Choroid plexus epithelial cell (primary cell): ENCODE measurements around the gene EFNA5.

ENCODE experiments used
- DNase-seq: peaks from one replicate; pipeline ENCODE4 v3.0.0-alpha.2; 2010; ENCODE audit warnings: low read depth
- H3K4me3 ChIP-seq: 2 replicates; pipeline ENCODE4 v1.5.1; 2011; ENCODE audit warnings: low read depth, mild to moderate bottlenecking, control low read depth, low read length, moderate library complexity
- CTCF ChIP-seq: conservative IDR thresholded peaks from 2 replicates; pipeline ENCODE4 v1.5.1; 2011; ENCODE audit warnings: low read depth, mild to moderate bottlenecking, control low read depth, inconsistent platforms, low read length, moderate library complexity

Gene EFNA5

GRCh38 chr5:107474716-107475489 lies 195.8 kb downstream of the EFNA5 start:
- peak; percentile 19 for DNase-seq
- no peak for TF ChIP-seq CTCF

GRCh38 chr5:107474361-107474715 lies 196.4 kb downstream of the EFNA5 start:
- no peak for DNase-seq
- no peak overlapping the region for H3K4me3 ChIP-seq
- TF ChIP-seq CTCF: no peak

More at GRCh38 chr5:107474716-107475489, 195.8 kb downstream of the EFNA5 start:
- H3K4me3 ChIP-seq: no peak overlapping the region

- no peak for DNase-seq
- H3K4me3 ChIP-seq: no peak overlapping the region
- TF ChIP-seq CTCF: no peak
Observed at GRCh38 chr5:107472620-107473064, 198.1 kb downstream of the EFNA5 start.

GRCh38 chr5:107470295-107470582 lies 200.5 kb downstream of the EFNA5 start:
- no peak overlapping the region for H3K4me3 ChIP-seq
- DNase-seq: no peak
- no peak for TF ChIP-seq CTCF

- DNase-seq: peak; percentile 96
- H3K4me3 ChIP-seq: no peak overlapping the region
- no peak for TF ChIP-seq CTCF
Observed at GRCh38 chr5:107469485-107470294, 201.0 kb downstream of the EFNA5 start.

GRCh38 chr5:107469064-107469463 lies 201.7 kb downstream of the EFNA5 start:
- no peak overlapping the region for H3K4me3 ChIP-seq
- TF ChIP-seq CTCF: no peak
- peak; percentile 16 for DNase-seq
